GM20431 (cell line): ENCODE measurements around the gene CAMK2D.

Experiments
- in situ Hi-C: fragments of 300-500 bp; cut with MseI, MboI; formaldehyde crosslinking; loops from one replicate; pipeline ENCODE4 v1.15.0; 2020; ENCODE audit warnings: low sequenced_read_pairs; ENCODE audit not compliant: unreplicated experiment

CAMK2D gene

DNA sequence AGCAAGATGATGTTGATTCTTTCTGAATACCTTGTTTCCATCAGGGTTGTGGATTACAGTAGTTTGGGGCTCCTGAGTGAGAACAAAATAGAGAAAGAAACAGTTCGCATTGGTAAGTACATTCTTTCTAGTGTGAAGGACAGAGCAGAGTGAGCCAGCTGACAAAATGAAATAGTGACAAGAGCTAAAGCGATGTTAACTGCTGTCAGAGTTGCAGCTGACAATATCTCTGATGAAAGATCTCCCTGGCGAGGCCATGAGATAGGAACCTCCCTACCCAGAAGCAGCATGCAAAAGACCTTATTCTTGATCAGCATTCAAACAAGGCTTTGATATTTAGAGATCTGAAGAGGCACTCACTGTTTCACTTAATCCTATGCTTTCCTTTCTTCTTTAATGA lies 258.6 kb downstream of the CAMK2D start:
- in situ Hi-C loops = no loop called here

DNA sequence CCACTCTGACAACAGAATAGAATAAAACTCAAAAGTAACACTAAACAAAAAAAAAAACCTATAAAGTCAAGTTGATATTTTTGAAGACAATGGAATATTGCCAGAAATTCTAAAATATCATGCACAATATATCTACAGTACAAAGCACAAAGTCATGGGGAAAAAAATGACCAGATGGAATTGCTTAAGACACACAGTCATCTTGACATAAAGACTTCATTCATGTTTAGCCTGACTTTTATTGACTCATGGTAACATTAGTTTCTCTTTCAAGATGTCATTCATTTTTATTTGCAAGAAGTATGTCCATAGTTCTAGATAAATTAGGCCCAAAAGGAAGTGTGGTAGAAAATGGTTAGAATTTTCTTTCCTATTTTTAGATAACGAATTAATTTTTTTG lies 259.1 kb downstream of the CAMK2D start:
- in situ Hi-C loops = no loop called here

DNA sequence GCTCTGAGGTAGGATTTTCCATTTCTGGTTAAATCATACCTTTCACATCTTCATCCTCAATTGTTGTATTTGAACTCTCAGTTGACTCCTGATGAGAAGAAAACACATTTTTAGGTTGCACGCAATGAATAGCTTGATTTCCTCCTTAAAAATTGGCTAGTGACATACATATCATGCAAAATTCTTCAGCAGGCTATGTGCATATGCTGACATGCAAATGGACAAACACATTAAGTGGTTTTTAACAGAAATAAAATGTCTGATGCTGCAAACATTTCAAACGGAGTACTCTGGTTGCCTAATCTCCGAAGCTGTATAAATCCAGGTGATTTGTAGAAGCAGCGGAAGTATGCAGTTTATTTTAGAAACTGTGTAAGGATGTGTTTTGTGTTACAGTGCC lies 261.1 kb downstream of the CAMK2D start:
- in situ Hi-C loops = no loop called here

DNA sequence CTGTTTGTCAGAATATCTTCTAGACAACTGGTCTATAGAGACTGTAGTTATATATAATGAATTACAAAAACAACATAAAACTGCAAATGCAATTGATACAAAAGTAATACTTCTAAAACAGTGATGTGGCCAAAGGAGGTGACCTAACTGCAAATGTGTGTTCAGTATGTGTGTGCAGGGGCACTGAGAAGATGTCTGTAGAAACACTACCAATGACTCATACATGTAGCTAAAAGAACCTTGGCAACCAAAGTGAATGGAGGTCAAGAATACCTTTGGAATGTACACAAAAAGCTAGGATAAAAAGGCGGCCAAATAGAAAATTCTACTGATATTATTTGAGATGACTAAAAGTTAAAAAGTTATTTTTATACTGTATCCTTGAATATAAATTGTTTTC lies 261.8 kb downstream of the CAMK2D start:
- in situ Hi-C loops = no loop called here

DNA sequence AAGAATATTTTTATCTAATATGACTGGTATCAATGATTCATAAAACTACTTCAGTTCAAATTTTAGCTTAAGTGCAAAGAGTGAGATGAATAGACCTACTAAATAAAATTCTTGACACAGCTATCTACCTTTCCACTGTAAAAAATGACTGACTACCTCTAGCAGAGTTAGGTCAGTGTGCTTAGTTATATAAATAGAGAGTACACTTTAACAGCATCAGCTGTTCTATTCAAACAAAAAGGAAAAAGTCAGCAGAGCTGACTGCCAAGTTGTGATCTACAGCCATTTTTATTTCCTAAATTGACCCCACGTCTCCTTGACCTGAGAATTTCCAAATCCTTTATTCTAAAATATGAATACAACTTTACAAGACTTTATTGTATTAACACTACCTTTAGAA lies 262.4 kb downstream of the CAMK2D start:
- in situ Hi-C loops = no loop called here

DNA sequence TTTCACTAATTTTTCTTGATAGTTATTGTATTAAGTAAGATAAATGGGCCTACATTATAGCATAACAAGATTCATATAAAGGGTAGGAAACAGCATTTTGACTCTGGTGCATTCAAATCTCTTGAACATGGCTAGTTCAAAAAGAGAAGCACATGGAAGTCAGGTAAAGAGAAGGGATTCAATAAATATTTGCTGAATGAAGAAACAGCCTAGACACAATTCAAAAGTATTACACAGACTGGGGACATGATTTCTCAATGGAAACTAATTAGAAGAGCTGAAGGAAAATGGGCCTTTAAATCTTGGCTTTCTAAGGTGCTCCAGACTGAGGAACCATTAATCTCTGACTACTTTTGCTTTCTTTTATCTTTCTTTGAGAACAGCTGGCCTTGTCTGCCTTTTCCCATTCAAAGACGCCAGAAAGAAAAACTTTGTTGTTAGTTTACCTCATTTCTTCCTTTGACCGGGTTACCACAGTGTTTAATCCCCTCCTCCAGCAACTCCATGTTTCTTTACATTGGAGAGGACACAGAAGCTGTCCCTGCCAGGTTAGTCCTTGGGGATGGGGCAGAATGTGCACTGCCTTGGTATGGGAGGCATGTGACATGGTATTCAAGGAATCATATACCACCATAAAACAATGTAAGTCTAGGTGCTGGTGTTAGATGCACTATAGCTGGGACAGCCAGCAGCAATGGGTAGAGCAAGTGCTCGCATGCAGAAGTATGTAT lies 264.2 kb downstream of the CAMK2D start:
- in situ Hi-C loops = no loop called here

DNA sequence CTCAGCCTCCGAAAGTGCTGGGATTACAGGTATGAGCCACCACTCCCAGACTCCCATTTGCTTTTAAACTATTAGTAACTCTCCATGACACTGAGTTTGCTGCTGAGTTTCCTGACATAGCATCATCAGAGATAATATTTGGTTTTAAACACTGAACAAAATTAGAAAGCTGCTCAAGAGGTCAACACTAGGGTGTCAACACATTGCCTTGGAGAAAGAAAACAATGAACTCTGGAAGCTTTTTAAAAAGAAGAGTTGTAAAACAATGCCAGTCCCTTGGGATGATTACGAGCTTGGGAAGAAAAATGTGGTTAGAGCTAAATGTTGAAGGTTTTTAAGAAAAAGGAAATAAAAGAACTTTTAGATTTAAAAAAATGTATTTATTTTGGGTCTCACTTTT lies 264.8 kb downstream of the CAMK2D start:
- in situ Hi-C loops = no loop called here

DNA sequence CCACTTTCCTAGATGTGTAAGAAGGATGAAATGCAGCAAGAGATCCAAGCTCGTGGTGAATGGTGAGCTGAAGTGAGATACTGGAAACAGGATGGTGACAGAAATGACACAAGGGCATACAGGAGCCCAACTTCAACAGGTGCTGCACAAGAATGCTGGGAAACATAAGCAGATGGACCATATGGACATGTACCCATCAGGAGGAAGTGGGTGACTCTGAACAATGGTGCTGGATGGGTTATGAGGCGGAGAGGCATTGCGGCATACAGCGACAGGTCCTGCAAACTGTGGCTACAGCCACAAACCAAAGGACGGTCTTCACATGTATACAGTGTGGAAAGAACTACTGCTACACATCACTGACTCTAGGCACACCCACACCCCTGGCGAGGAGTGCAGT lies 265.7 kb downstream of the CAMK2D start:
- in situ Hi-C loops = no loop called here

DNA sequence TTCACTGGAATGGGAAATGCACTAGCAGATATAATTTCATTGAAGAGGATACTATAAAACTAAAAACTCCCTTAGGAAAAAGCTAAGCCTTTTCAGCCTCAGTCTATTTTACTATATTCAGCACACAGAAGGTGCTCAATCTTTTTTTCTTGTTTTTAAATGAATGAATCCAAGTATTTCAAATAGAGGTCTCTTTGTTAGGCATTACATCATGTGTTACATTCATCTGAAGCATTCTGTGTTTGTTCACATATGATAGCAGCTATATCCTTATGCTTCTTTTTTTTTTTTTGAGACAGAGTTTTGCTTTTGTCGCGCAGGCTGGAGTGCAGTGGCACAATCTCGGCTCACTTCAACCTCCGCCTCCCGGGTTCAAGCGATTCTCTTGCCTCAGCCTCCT lies 278.4 kb downstream of the CAMK2D start:
- in situ Hi-C loops = no loop called here

DNA sequence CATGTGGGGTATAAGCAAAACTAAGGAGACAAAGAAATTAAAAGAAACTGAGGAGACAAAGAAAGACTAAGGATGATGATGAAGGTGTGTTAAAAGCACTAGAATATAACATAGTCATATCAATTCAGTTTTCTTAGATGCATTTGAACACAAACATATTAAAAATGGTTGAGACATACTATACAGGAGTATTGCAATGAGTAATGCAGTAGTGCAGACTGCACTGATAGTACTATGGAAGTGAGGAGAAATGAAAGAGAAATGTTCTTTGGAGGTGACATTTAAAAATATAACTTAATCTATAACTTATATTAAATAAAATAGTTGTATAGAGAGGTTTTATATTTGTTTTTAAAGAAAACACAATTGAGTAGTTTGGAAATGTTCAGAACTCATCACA lies 279.2 kb downstream of the CAMK2D start:
- in situ Hi-C loops = no loop called here

DNA sequence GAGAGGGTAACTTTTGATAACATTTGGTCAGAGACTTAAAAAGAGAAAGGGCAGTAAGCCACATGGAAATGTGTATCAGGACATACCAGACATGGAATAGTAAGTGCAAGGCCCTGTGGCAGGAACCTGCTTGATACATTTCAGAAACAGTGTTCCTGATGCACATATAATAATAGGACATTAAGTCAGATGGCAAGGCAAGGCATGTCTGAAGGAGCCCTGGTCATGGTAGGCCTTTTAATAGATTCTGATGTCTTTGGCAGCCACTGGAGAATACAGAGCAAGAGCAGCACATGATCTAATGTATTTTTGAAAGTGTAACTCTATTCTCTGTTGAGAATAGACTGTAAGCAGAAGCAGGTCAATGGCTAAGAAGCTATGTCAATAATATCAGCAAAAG lies 279.7 kb downstream of the CAMK2D start:
- in situ Hi-C loops = no loop called here

DNA sequence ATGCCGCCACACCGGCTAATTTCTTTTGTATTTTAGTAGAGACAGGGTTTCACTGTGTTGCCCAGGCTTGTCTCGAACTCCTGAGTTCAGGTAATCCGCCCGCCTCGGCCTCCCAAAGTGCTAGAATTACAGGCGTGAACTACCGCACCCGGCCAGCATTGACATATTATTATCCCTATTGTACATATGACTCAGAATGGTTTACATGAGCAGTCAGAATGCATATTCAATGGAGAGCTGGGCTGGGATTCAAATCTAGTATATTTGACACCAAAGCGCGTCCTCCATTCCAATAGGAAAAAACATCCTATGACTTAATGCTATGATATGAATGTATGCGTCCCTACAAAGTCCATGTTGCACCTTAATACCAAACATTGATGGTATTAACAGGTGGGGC lies 281.4 kb downstream of the CAMK2D start:
- in situ Hi-C loops = no loop called here

DNA sequence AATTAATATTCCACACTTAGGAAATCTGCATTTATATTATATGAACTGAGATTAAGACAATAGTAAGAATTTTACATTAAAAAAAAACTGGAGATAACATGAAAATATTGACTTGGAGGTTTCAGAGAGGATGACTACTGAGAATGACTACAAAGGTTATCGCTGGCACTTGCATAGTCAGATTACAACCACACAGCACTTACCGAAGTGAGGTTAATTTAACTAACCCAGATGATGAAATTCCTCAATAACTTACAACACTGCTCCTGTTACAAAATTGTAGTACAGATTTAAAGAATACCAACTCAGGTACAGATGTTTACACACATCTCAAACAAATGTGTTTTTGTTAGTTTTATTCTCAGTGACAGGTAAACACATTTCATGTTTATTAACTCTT lies 283.5 kb downstream of the CAMK2D start:
- in situ Hi-C loops = no loop called here

DNA sequence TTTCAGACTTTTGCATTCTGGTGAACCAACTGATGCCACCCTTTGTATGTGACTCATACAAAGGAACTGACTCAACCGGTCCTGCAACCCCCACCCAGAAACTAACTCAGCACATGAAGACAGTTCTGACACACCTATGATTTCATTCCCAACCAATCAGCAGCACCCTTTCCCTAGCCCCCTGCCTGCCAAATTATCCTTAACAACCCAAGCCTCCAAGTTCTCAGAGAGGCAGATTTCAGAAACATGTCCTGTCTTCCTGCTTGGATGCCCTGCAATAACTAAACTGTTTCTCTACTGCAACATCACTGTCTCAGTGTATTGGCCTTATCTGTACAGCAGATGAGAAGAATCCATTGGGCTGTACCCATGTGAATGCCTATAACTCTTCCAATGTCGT lies 284.7 kb downstream of the CAMK2D start:
- in situ Hi-C loops = no loop called here

DNA sequence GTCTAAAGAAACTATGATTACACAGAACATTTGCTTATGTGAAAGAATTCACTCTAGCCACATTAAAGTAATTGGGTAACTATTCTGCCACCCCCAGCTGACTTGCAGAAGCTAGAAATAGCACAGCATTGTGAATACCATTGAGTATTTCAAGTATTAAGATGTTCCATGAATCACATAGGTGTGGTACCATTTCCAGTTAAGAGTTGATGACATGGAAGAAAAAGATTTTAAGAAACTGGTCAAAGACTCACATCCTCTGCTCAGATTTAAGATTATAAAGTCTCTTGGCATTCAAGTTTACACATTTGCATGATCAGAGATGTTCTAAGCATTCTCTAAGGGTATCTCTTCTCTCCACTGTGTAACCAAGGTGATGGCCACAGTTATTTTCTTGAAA lies 287.5 kb downstream of the CAMK2D start:
- in situ Hi-C loops = no loop called here

DNA sequence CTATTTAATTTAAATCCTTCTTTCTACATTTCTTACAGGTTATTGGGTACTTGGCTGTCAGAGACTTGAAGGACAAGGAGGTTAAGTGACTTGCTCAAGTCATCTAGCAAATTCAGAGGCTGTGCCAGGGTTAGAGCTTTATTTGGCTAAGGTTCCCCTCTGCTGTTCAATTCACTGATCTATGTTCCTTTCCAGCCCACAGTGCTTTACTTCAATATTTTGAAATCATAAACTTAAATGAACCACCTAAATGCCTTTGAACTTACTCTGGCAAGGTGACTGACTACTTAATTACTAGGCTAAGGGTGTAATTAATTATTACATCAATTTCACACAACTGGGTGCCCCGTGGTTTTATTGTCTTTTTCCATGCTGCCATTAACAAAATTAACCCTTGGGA lies 288.7 kb downstream of the CAMK2D start:
- in situ Hi-C loops = no loop called here

DNA sequence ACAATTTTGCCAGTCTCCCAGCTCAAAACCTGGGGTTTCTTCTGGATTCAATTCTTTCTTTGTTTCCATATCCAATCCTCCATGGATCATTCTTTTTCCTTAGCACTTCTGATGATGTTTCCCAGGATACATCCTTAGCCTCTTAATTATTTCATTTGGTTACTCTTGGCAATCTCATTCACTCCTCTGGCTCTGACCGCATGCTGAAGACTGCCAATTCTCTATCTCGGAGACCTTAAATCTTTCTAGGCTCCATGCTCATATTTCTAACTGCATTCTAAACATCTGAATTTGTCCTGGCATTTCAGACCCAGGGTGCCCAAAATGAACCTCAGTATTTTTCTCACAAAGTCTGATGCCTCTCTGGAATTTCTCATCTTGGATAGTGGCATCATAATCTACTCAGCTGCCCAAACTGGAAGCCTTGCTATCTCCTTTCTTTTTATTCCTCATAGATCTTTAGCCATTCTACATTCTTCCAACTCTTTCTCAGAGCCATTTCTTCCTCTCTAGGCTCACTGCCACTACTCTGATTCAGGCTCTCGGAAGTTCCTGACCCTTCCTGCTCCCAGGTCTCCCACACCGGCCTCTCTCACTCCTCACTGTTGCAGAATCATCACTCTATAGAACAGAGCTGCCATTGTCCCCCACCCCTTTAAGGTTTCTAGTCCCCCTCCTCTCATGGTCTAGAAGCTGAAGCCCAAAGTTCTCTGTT lies 290.2 kb downstream of the CAMK2D start:
- in situ Hi-C loops = no loop called here

DNA sequence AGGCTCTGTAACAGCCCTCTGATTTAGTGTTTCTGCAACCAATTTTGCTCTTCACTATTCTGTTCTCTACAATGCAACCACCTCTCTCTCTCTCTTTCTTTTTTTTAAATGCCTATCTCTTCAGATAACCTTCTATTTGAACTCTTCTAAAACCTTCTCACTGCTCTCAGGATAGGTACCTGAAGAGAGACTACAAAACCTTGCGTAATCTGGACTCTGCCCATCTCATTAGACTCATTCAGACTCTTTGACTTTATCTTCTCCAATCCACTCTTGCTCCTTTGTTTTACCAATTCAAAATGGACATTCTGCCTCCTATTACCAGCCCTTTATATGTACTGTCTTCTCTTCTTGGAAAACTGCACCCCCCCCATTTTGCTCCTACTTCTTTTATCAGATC lies 291.6 kb downstream of the CAMK2D start:
- in situ Hi-C loops = no loop called here

DNA sequence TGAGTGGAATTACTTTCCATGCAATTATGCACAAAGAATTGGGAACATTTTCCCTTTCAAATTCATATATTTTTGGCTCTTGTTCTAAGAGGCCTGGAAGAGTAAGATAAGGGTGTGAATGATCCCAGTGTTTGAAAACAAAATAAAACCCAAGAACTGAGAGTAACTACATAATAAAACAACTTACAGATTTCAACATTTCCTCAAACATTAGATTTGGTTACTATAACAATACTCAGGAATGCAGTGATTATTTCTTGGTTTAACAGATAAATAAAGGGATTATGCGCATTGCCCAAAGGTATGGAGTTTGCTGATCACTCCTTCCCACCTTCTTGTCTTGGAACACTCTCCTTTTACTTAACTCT lies 292.5 kb downstream of the CAMK2D start:
- in situ Hi-C loops = no loop called here

DNA sequence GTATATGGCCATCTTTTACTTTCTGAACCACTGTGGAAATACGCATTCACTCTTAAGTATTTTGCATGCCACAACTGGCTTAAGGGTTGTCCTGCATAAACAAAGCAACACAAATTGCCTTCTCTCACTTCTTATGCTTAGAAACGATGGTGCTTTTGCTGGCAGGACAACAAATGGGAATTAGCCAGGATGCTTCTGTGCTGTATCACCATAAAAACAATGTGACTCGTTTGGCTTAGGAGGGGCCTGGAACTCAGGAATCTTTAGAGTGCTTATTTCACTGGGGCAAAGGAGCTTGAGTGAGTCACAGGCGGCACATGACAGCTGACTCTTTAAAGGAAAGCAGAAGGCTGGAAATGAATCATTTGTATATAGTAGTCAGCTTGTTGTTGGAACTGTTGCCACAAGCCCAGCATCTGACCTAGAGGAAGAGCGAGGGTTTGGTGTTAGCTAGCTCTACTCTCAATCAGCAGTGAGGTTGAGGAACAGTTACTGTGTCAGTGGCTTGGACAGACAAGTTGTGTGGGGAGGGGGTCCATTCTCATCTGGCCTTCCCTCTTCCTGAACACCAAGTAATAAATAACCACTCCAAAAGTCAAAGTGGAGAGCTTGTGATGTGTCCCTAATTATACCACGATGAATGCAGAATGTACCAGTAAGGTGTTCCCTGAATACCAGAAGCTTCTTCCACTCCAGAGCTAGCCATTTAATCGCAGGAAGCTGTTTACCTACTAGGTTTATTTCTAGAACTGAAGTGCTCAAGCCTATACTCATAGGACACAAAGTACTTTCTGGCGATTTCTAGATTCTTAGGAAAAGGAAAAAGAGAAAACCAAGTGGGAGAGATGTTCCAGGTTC lies 293.1 kb downstream of the CAMK2D start:
- in situ Hi-C loops = no loop called here

DNA sequence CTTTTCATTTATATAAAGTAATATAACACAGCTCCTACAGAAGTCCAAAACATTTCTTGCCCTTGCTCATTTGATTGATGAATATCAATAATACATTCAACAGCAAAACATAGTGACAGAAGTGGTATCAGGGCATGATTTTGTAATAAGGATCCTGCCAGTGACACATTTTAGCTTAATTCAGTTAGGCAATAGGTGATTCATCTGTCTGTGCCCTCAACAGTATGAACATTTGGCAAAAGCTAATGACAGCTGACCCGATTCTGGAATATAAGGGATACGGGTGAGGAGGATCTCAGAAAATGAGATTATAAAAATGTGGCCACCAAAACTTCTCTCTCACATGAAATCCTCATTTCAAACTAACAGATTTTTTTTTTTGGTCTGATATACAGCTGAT lies 294.0 kb downstream of the CAMK2D start:
- in situ Hi-C loops = no loop called here
